Body of pancreas (tissue), 4 donors: ENCODE measurements around the gene TRNP1.

Experiments
- CTCF ChIP-seq, 7 experiments: fragments of 450-650 bp in 4 of 7; fragments of 200-600 bp in 3 of 7; sonication (generic) in 3 of 7; IDR thresholded peaks; one replicate each; pipeline ENCODE4 v1.5.1; 2016 to 2019; ENCODE audit warnings: antibody characterized with exemption in 7 of 7
- POLR2A ChIP-seq, 3 donors: fragments of 450-650 bp; IDR thresholded peaks; one replicate each; pipeline ENCODE4 v1.6.1; 2016; ENCODE audit warnings: antibody characterized with exemption in 3 of 3, mild to moderate bottlenecking in 2 of 3

- TF ChIP-seq CTCF (IDR thresholded peaks at IDR 0.05) (peak; percentile 76 to 88 (median 82)), POLR2A (IDR thresholded peaks at IDR 0.05) (no peak)
These were observed 52.6 kb downstream of the TRNP1 start for GRCh38 chr1:27045973-27046558.
